Measurements from ENCODE around the gene NLGN2.
"Not testable (repeated sequence)": the region's sequence is repeated elsewhere in the genome, so short reads cannot be mapped to it uniquely, and the experiment has no call there.

NLGN2 gene

GRCh38 chr17:7407485-7408251, at the start of gene NLGN2:
Gene NLGN2, plus strand, starts transcription at chr17:7407845. Its CDS starts 411 bp downstream, at chr17:7408256.
- no peak for DNase-seq

DNA sequence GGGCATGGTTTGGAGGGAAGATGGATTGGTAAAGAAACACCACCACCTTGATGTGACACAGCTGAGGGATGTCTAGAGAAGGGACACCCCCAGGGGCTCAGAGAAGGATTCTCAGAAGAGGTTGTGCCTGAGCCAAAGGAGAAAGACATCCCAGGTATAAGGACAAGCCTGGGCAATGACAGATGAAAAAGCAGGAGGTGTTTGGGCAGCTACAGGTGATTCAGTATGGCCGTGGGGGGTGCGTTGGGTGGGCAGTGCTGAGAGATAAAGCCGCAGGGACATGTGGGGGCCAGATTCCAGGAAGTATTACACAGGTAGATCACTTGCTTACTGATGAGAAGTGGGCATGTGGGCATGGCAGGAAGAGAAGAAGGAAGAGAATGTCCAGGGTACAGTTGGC, 45.7 kb upstream of the NLGN2 start:
- DNase-seq: no peak

DNA sequence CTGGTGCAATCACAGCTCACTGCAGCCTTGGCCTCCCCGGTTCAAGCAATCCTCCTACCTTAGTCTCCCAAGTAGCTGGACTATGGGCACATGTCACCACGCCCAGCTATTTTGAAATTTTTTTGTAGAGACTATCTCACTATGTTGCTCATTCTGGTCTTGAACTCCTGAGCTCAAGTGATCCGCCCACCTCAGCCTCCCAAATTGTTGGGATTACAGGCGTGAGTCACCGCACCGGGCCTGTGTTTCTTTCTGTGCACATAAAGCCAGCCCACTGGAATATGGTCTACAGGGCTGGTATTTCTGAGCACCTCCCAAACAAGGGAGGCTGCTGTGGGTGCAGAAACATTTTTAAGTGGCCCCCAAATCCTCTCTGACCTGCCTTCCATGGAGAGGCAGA, 44.3 kb upstream of the NLGN2 start:
- no peak for DNase-seq

GRCh38 chr17:7365963-7366362, 41.7 kb upstream of the NLGN2 start:
- DNase-seq: not testable (repeated sequence)

DNA sequence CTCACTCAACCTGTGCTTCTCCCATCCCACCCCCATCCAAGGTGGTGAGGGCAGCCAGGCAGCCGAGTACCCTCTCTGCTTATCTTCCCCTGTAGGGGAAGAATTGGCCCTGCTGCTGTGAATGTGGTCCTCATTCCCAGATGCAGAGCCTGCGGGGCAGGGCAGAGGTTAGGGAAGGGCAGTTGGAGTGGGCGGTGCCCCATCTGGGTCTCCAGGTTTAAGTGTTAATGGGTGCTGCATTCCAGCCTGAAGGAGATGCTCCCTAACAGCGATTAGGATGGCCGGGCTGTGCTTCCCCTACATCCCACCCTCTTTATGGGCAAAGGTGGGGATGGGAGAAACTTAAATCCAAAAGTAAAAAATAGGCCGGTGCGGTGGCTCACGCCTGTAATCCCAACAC, 40.6 kb upstream of the NLGN2 start:
- no peak for DNase-seq

DNA sequence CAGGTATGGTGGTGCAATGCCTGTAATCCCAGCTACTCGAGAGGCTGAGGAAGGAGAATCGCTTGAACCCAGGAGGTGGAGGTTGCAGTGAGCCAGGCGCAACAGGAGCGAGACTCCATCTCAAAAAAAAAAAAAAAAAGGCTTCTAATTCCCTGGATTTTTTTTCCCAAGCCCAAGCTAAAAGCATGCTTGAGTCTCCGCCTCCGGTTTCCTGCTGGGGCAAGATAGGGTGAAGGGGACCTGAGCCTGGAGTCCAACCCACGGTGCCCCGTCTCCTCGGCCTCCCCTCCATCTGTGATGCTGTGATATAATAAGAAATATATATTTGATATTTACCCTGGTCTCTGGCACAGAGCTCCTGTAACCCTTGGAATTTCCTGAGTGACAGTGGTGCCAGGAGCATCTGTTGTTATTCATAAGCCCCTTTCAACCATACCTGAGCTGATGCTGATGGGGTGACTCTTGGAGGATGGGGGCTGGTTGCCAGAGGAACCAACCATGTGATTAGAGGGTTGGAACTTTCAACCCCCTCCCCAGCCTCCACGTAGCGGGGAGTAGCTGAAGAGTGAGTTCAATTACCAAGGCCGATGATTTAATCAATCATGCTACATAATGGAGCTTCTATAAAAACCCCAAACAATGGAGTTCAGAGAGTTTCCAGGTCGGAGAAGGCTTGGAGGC, 39.6 kb upstream of the NLGN2 start:
- DNase-seq: no peak

DNA sequence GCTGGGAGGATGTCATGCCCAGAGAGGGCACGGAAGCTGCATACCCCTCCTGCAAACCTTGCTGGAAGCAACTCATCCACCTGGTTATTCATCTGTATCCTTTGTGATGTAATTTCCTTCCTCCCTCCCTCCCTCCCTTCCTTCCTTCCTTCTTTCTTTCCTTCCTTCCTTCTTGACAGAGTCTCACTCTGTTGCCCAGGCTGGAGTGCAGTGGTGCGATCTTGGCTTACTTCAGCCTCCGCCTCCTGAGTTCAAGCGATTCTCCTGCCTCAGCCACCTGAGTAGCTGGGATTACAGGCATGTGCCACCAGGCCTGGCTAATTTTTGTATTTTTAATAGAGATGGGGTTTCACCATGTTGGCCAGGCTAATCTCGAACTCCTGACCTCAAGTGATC, 39.0 kb upstream of the NLGN2 start:
- DNase-seq: not testable (repeated sequence)

DNA sequence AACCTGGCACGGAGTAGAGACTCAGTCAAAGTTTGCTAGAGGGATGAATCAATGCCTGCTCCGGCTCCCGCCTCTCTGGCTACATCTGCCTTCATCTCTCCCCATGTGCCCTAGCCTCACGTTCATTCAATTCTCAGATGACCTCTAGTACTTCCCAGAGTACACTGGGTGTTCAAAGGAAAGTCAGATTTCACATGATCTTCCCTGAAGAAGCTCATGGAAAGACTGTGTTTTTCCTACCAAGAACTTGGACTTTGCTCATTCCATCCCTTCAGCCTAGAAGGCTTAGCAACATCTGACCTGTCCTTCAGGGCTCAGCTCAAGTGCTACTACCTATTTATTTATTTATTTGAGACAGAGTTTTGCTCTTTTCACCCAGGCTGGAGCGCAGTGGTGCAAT, 37.8 kb upstream of the NLGN2 start:
- no peak for DNase-seq

DNA sequence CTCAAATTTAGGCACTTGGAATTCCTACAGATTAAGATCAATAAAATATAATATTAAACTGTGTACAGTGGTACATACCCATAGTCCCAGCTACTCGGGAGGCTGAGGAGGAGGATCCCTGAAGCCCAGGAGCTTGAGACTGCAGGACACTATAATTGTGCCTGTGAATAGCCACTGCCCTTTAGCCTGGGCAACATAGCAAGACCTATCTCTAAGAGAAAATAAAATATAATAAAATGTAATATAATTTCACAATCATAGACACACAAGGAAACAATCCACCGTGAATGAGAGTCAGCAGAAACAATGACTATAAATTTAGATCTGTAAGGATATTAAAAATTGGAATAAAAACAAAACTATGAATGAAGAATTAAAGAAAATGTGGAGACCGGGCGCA, 36.8 kb upstream of the NLGN2 start:
- no peak for DNase-seq

DNA sequence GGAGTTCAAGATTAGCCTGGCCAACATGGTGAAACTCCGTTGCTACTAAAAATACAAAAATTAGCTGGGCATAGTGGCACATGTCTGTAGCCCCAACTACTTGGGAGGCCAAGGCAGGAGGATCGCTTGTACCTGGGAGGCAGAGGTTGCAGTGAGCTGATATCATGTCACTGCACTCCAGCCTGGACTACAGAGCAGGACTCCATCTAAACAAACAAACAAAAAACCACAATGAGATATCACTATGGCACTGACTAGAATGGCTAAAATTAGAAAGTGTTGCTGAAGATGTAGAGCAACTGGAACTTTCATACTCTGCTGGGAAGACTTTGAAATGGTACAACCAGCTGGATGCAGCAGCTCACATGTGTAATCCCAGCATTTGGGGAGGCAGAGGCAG, 33.3 kb upstream of the NLGN2 start:
- no peak for DNase-seq

DNA sequence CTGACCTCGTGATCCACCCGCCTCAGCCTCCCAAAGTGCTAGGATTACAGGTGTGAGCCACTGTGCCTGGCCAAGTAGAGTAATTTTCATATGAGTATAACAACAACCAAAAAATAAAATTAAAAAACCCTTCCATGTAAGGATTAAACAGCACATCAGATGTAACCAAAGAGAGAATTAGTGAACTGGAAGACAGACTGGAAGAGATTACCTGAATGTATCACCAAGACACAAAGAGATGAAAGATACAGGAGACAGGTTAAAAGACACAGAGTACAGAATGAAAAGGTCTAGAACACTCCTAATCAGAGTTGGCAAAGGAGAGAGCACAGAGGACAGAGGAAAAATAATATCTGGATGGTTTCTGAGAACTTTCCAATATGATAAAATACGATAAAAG, 28.5 kb upstream of the NLGN2 start:
- DNase-seq: no peak

- DNase-seq: no peak
Measured at GRCh38 chr17:7380321-7380720, 27.3 kb upstream of the NLGN2 start.

DNA sequence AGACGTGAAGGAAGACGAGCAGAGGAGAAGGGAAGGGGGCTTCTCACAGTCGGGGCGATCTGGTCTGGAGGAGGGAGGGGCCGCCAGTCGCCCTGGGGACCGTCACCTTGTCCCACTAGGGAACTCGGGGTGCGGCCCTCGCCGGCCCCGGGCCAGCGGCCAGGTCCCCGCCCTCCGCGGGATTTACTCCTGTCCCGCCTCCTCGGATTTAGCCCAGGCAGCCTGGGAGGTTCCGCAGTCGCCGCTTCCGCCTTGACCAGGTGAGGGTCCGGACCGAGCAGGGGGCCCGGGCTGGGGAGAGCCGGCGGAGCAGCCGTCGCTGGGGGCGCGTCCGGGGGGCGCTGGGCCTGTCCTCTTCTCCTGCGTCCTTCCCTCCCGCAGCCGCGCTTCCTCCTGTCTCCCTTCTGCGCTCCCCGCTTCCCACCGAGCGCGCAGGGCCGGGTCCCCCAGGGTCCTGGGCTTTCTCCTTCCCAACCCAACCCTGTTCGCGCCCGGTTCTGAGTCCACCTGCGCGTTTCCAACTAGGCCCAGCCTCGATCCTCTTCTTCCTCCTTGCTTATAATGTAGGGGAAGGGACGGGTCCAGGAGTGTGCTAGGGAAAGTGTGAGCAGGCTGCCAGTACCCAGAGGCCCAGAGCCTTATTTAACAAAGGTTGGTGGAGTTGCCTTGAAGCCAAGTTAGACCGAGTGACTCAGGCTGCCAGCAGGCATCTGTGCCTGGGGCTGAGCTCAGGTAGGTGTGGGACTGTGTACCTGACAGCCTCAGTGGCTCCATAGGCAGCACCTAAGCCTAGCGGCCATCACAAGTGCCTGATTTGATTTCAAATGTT, 26.6 kb upstream of the NLGN2 start, which contains the start of gene TNK1:
Gene TNK1, plus strand, starts transcription at position 235 of the 829 bp plus-strand sequence. CDS start 1,838 bp downstream, outside the sequence.
- no peak for DNase-seq

DNA sequence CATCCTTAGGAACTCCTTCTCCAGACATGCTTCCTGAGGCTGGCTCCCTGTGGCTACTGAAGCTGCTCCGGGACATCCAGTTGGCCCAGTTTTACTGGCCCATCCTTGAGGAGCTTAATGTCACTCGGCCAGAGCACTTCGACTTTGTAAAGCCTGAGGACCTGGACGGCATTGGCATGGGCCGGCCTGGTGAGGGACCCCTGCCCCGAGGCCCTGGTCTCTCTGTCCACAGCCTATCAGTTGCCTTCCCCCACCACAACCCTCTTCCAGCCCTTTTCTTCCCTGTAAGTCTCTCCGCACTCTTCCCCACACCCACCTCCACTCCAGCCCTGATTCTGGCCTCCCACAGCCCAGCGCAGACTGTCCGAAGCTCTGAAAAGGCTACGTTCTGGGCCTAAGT, 24.7 kb upstream of the NLGN2 start:
- DNase-seq: no peak

DNA sequence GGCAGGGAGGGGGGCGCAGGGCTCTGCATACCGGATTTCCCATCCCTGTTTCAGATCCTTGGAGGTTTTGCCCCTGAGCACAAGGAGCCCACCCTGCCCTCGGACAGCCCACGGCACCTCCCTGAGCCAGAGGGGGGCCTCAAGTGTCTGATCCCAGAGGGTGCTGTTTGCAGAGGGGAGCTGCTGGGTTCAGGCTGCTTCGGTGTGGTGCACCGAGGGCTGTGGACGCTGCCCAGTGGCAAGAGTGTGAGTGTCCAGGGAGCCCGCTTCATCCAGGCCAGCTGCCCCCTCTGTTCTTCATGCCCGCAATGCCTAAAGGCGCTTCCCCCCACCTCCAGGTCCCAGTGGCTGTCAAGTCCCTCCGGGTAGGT, 24.3 kb upstream of the NLGN2 start:
- DNase-seq: no peak

DNA sequence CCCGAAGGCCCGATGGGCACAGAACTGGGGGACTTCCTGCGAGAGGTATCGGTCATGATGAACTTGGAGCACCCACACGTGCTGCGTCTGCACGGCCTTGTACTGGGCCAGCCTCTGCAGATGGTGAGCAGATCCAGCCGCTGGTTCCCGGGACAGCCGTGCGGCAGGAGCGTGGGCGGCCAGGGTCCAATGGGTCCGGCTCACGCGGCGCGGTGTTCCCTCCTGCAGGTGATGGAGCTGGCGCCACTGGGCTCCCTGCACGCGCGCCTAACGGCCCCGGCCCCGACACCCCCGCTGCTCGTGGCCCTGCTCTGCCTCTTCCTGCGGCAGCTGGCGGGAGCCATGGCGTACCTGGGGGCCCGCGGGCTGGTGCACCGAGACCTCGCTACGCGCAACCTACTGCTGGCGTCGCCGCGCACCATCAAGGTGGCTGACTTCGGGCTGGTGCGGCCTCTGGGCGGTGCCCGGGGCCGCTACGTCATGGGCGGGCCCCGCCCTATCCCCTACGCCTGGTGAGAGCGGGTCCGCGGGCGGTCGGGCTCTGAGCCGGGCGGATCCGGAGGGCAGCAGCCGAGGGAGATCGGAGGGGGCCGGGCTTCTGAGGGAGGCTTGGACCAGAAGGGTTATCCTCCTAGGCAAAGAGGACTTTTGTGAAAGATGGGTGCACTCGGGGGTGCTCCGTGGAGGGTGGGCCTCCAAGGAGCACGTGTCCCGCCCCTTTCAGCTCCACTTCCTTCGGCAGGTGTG, 23.7 kb upstream of the NLGN2 start:
- peak; percentile 84 for DNase-seq

- no peak for DNase-seq
Measured at GRCh38 chr17:7384489-7385081, 23.1 kb upstream of the NLGN2 start.

- DNase-seq: no peak
Measured at GRCh38 chr17:7388856-7389255, 18.8 kb upstream of the NLGN2 start.

- DNase-seq: no peak
Measured at GRCh38 chr17:7389924-7390910, 17.4 kb upstream of the NLGN2 start.

DNA sequence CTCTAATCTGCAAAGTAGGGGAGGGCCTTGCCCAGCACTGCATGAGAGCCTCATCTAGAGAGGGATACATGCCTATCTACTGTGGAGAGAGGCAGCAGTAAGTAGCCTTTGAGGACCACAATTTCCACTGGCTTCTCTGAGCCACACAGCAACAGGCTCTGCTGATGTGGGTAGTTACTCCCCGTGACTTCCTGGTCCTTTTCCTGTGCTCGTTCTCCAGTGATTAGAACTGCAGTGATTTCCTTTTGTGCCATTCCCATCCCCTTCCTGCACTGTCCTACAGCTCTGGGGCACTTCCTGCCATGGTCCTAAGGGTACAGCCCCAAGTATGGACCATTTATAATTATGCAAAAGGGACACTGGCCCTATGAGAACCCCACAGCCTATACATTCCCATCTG, 16.3 kb upstream of the NLGN2 start:
- DNase-seq: no peak
